GM19463 (cell line): Measurements from ENCODE around the gene KCNMB4.

Experiments used
- ATAC-seq: cut with Tn5 transposase; IDR thresholded peaks from one replicate; pipeline ENCODE4 v1.9.1; 2021; ENCODE audit warnings: mild to moderate bottlenecking, moderate library complexity; ENCODE audit not compliant: unreplicated experiment

KCNMB4 gene

GRCh38 chr12:70430400-70430799 lies 64.3 kb downstream of the KCNMB4 start:
- ATAC-seq, result no peak

GRCh38 chr12:70436836-70437235 lies 70.7 kb downstream of the KCNMB4 start:
- ATAC-seq, result no peak

- ATAC-seq, result no peak
Measured at GRCh38 chr12:70443062-70443673, 77.1 kb downstream of the KCNMB4 start.

- no peak for ATAC-seq
Measured at GRCh38 chr12:70444903-70445302, 78.8 kb downstream of the KCNMB4 start.

- ATAC-seq, result no peak
Measured at GRCh38 chr12:70448371-70448770, 82.3 kb downstream of the KCNMB4 start.

- no peak for ATAC-seq
Measured at GRCh38 chr12:70449074-70449752, 83.1 kb downstream of the KCNMB4 start.

GRCh38 chr12:70449753-70450341 lies 83.8 kb downstream of the KCNMB4 start:
- ATAC-seq, result no peak

- no peak for ATAC-seq
Measured at GRCh38 chr12:70451528-70451927, 85.4 kb downstream of the KCNMB4 start.

- ATAC-seq, result no peak
Measured at GRCh38 chr12:70456953-70457352, 90.9 kb downstream of the KCNMB4 start.

- ATAC-seq, result no peak
Measured at GRCh38 chr12:70459786-70460185, 93.7 kb downstream of the KCNMB4 start.

GRCh38 chr12:70463997-70464396 lies 97.9 kb downstream of the KCNMB4 start:
- no peak for ATAC-seq

GRCh38 chr12:70466753-70467152 lies 100.7 kb downstream of the KCNMB4 start:
- no peak for ATAC-seq

GRCh38 chr12:70467476-70467875 lies 101.4 kb downstream of the KCNMB4 start:
- ATAC-seq, result no peak

GRCh38 chr12:70467918-70468733 lies 102.0 kb downstream of the KCNMB4 start:
- no peak for ATAC-seq

- ATAC-seq, result no peak
Measured at GRCh38 chr12:70468741-70469140, 102.7 kb downstream of the KCNMB4 start.

GRCh38 chr12:70469221-70469820 lies 103.2 kb downstream of the KCNMB4 start:
- ATAC-seq, result no peak

GRCh38 chr12:70482764-70483163 lies 116.7 kb downstream of the KCNMB4 start:
- ATAC-seq, result no peak
